ENCODE results near the gene SALL1. TPM values are rescaled to one million over a fixed set of nuclear protein-coding genes. Genes with fewer than 3 reads are reported as not detected.

SALL1 gene
- total and polyA plus RNA-seq, 2 of the 8 experiments (the other 6 are each of a cell fraction or from before 2014, with no cell fraction given): 33.7 to 56.8 TPM

GRCh38 chr16:51112323-51112722, 38.7 kb downstream of the SALL1 start (continued):
- TF ChIP-seq EGR1 (IDR thresholded peaks at IDR 0.05; ENCODE audit: borderline replicate concordance, low read depth, low read length) (no peak), NANOG (IDR thresholded peaks at IDR 0.05; ENCODE audit: insufficient read depth, low read depth, low read length, poor library complexity, severe bottlenecking) (no peak), CREB1 (IDR thresholded peaks at IDR 0.05) (no peak)

All from H1 (cell line).